ENCODE data around the gene USP3. TPM values are rescaled to one million over a fixed set of nuclear protein-coding genes. Genes with fewer than 3 reads are reported as not detected.

The USP3 gene
- total RNA-seq, 2 experiments from 2014 or later: 34.6 to 53.0 TPM

DNA sequence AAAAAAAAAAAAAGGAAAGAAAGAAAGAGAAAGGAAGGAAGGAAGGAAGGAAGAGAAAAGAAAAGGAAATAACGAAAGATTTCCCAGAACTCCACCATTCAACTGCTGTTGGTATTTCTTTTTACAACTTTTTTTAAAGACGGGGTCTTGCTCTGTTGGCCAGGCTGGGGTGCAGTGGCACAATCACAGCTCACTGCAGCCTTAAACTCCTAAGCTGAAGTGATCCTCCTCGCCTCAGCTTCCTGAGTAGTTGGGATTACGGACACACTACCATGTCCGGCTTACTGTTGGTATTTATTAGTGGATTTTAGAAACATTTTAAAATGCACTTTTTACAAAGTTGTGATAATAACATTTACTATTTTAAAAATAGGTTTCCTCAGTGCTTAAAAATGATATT is 15.0 kb upstream of the USP3 start:
- ChIA-PET POLR2A (interaction anchor here (0.6 to 0.8 kb wide), 2 partner anchors 12 to 383 kb away, joined by 3 read pairs; no protein-coding TSS in a partner anchor), CTCF (ENCODE audit: unreplicated experiment) (interaction anchor here (1.7 kb wide), 1 partner anchor 14 kb away, joined by 6 read pairs; no protein-coding TSS in a partner anchor)
- H3K9me2 ChIP-seq (ENCODE audit: insufficient read depth, low read length): no peaks in the 10 kb centered on the region
- H3K9me3 ChIP-seq (ENCODE audit: low read length): no peaks in the 10 kb centered on the region
- no peak overlapping the region for H3K4me3 ChIP-seq (ENCODE audit: low read depth, low read length, poor library complexity, severe bottlenecking)
- no peak overlapping the region for H2AFZ ChIP-seq (ENCODE audit: low read length)
- no TSS peak for BruUV-seq (replicated peaks)
- no peaks in the 10 kb centered on the region for H3K79me2 ChIP-seq (ENCODE audit: insufficient read depth, low read depth, low read length)
- no peak overlapping the region for H3K27ac ChIP-seq (ENCODE audit: low read depth, low read length, poor library complexity, severe bottlenecking)
- intact Hi-C loops (cut with micrococcal nuclease; ENCODE audit: unreplicated experiment): no loop called here
- H3K4me2 ChIP-seq (ENCODE audit: low read length): no peak overlapping the region
- no peaks in the 10 kb centered on the region for H3K36me3 ChIP-seq (ENCODE audit: insufficient read depth, low read length)
- H3K4me1 ChIP-seq (ENCODE audit: insufficient read depth, low read length, poor library complexity, severe bottlenecking): peaks cover 61% of the 10 kb centered on the region
- H4K20me1 ChIP-seq (ENCODE audit: insufficient read depth, low read length): no peaks in the 10 kb centered on the region
- no peak for DNase-seq (ENCODE audit: low spot score)
- no peak for TF ChIP-seq EZH2phosphoT487 (IDR thresholded peaks at IDR 0.05; ENCODE audit: borderline replicate concordance, low read depth, low read length)
- TF ChIP-seq, protein P1, sequence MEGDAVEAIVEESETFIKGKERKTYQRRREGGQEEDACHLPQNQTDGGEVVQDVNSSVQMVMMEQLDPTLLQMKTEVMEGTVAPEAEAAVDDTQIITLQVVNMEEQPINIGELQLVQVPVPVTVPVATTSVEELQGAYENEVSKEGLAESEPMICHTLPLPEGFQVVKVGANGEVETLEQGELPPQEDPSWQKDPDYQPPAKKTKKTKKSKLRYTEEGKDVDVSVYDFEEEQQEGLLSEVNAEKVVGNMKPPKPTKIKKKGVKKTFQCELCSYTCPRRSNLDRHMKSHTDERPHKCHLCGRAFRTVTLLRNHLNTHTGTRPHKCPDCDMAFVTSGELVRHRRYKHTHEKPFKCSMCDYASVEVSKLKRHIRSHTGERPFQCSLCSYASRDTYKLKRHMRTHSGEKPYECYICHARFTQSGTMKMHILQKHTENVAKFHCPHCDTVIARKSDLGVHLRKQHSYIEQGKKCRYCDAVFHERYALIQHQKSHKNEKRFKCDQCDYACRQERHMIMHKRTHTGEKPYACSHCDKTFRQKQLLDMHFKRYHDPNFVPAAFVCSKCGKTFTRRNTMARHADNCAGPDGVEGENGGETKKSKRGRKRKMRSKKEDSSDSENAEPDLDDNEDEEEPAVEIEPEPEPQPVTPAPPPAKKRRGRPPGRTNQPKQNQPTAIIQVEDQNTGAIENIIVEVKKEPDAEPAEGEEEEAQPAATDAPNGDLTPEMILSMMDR (conservative IDR thresholded peaks at IDR 0.05; ENCODE audit: low read length): no peak

DNA sequence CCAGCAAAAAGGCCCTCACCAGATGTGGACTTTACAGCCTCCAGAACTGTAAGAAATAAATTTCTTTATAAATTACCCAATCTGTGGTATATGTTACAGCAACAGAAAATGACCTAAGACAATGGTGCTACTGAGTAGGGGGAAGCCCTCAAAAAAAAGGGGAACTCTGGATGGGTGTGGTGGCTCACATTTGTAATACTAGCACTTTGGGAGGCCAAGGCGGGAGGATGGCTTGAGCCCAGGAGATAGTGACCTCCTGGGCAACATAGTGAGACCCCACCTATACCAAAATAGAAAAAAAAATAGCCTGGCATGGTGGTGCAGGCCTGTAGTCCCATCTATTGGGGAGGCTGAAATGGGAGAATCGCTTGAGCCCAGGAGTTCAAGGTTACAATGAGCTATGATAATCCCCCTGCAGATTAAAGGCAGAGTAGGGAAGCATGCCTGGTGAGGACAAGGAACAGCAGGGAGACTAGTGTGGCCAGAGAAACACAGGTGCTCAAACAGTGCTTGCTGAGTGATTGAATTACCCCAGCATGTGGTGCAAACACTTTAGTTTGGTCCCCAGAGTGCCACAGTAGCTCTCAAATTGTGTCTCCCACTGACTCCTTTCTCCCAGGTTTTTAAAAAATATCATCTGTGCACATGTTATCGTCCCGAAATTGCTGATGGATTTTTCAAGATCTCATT is 13.9 kb upstream of the USP3 start:
- Histone ChIP-seq H3K79me2 (ENCODE audit: insufficient read depth, low read depth, low read length) (no peaks in the 10 kb centered on the region), H2AFZ (ENCODE audit: low read length) (no peak overlapping the region), H4K20me1 (ENCODE audit: insufficient read depth, low read length) (no peaks in the 10 kb centered on the region), H3K4me2 (ENCODE audit: low read length) (peak overlapping the region; percentile 46), H3K4me1 (ENCODE audit: insufficient read depth, low read length, poor library complexity, severe bottlenecking) (peaks cover 58% of the 10 kb centered on the region), H3K9me2 (ENCODE audit: insufficient read depth, low read length) (no peaks in the 10 kb centered on the region), H3K27ac (ENCODE audit: low read depth, low read length, poor library complexity, severe bottlenecking) (no peak overlapping the region), H3K4me3 (ENCODE audit: low read depth, low read length, poor library complexity, severe bottlenecking) (no peak overlapping the region), H3K9me3 (ENCODE audit: low read length) (no peaks in the 10 kb centered on the region), H3K36me3 (ENCODE audit: insufficient read depth, low read length) (no peaks in the 10 kb centered on the region)
- CTCF ChIA-PET (ENCODE audit: unreplicated experiment): interaction anchor here (1.7 kb wide), 1 partner anchor 15 kb away, joined by 6 read pairs; no protein-coding TSS in a partner anchor
- POLR2A ChIA-PET: interaction anchor here (0.7 to 1.3 kb wide), 4 partner anchors 8 to 225 kb away, joined by 3 to 5 read pairs (median 3); no protein-coding TSS in a partner anchor
- intact Hi-C loops (cut with micrococcal nuclease; ENCODE audit: unreplicated experiment): no loop called here
- DNase-seq (ENCODE audit: low spot score): no peak
- no peak for TF ChIP-seq EZH2phosphoT487 (IDR thresholded peaks at IDR 0.05; ENCODE audit: borderline replicate concordance, low read depth, low read length)
- TF ChIP-seq, protein P1 (conservative IDR thresholded peaks at IDR 0.05; ENCODE audit: low read length): no peak
- no TSS peak for BruUV-seq (replicated peaks)
